Stimulated activated CD4-positive, alpha-beta T cell treated with anti-CD3 and anti-CD28 coated beads, Interleukin-1b, Interleukin-23, amount 100 ng/mL, for 24 hours (primary cell): ENCODE results near the gene CADPS.

Experiments
- DNase-seq, 4 experiments: peaks; one replicate each; pipeline ENCODE4 v3.0.0-alpha.2; 2020; ENCODE audit warnings: low read depth in 4 of 4, low spot score in 1 of 4

The CADPS gene

DNA sequence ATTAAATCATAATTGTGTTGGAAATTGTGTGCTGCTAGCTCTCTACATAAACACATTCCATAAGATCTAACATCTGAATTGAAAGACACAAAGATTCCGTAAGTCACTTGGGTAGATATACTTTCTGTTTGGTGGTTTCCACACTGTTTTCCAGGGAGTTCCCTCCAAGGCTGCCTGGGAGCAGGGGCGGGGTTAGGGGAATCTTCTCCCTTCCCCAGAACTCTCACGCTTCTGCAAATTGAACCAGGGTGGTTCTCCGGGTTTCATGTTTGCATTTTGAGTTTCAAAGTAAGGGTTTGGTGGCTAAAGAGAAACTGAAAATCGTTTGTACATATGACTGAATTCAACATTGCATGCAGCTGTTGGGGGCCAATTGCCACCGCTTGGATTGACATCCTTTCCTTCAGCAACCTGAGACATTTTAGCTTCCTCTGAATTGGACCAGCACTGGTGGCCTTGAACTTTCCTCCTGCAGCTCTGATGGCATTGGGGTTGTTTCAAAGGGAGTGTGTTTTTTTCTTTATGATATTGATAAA, 309.1 kb downstream of the CADPS start:
- no peak for DNase-seq

- DNase-seq = no peak
Observed at GRCh38 chr3:62562596-62562995, 312.6 kb downstream of the CADPS start.

DNA sequence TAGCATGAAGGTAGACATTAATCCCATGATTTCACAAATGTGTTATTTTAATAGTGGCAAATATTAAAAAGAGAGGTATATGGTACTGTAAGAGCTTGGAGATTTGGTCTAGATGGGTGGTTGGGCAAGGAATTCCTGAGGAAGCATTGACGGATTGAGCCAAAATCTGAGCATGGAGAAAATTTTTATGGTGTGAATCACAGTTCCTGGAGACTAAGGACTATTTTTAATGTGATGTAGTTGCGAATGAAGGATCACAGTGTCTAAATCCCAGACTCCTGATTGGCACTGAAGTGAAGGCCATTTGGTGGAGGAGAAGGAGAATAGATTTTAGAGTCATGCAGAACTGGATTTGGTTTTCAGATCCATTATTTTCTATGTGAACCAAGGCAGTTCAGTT, 313.2 kb downstream of the CADPS start:
- DNase-seq = no peak

DNA sequence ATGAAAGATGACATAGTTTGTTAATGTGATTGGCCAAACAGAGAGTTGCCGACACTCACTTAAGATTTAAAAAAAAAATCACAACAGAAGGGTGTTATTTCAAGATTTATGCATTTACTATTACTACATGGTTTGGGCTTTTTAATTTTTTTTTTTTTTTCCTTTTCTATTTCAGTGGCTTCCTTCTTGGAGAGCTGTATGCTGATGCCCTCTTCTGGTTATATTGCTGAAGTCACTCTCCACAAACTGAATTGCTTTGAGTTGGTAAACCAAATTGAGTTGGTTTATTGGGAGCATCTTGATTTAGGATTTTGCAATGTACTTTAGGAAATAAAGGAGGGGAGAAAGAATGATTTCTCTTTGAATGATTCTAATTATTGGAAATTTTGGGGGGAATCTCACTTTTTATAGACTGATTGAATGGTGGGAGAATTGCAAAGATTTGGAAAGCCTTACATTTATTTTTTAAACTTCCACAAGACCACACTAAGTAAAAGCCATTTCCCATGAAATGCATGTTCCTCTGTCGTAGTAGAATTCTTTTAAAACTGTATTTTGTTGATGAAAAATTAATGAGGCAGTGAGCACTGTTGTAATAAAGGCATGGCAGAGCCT, 315.3 kb downstream of the CADPS start:
- no peak for DNase-seq

- DNase-seq = no peak
Observed at GRCh38 chr3:62558549-62559112, 316.6 kb downstream of the CADPS start.

DNA sequence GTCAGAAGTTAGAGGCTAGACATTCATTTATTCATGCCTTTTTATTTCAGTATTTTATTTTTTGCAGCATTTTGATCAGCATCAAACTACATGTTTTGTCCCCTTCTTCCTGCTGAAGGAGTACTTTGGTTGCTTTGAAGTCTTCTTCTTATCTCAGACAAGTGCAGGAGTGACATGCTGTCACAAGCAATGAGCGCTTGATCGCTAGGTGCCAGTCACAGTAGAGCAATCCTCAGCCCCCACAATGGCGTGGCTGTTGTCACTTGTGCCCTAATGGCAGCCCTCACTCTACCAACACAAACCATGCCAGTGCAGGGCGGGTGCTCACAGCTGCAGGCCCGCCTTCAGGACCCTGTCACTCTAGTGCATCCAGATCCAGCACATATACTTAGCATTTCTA, 317.2 kb downstream of the CADPS start:
- no peak for DNase-seq

- DNase-seq = no peak
Observed at GRCh38 chr3:62557450-62557849, 317.8 kb downstream of the CADPS start.

GRCh38 chr3:62556121-62556815, 318.9 kb downstream of the CADPS start:
- DNase-seq = no peak

GRCh38 chr3:62554264-62554799, 320.9 kb downstream of the CADPS start:
- no peak for DNase-seq

- no peak for DNase-seq
Observed at GRCh38 chr3:62553811-62554210, 321.4 kb downstream of the CADPS start.

GRCh38 chr3:62551556-62551955, 323.7 kb downstream of the CADPS start:
- DNase-seq = no peak

GRCh38 chr3:62550439-62550838, 324.8 kb downstream of the CADPS start:
- no peak for DNase-seq

DNA sequence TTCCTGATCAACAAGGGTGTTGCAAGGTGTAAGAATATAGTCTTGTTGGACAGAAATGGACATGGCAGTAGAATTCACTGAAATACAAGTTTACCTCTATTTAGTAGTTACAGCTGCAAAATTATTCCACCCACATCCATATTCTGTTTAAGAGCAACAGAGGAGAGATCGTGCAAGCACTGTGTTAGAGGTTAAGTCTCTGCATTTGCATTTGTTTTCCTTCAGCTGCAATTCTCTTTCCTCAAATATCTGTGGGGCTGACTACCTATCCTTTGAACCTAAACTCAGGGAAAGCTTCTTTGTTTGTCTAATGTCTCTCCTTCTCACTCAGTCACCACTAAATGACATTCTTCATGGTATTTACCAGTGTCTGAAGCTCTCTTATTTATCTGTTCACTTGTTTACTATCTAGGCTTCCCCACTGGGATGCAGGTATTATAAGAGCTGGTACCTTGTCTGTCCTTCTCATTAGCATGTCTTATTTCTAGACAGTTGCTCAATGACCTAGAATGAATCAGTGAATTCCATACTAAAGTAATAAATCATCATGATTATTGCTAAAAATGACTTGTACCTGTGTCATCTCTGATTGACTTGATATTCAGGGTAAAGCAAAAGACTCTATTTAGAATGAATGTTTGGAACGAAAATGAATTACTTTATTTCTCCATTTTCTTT, 326.5 kb downstream of the CADPS start:
- DNase-seq = no peak

DNA sequence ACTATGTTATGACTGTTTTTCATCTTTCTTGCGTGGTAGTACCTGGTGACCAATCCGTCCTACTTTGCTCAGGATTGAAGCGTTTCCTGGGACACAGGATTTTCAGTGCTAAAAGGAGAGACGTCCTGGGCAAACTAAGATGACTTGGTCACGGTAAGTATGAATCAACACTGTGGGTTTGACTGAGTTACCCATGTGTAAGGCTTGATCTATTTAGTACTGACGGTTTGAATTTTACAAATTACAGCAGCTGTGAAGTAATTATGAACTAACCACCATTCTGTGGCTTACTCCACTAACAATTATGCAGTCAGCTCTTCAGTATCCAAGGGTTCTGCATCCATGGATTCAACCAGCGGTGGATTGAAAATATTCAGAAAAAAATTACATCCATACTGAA, 328.9 kb downstream of the CADPS start:
- DNase-seq = no peak

- DNase-seq = no peak
Observed at GRCh38 chr3:62542185-62542584, 333.0 kb downstream of the CADPS start.

DNA sequence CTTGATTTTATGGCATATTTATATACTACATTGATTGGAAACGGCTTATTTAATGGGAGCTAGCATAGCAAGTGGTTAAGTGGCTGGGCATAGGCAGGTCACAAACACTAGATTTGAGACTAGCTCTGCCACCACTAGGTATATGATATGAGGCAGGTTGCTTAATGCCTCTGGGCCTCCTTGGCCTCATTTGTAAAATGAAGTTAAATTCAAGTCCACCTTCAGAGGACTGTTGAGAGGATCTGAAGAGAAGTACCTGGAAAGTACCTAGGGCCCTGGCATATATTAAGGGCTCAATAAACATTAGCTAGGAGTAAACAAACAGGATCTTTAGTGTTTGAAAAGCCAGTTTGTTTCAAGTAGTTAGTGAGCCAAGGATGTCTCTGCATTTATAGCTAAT, 335.5 kb downstream of the CADPS start:
- no peak for DNase-seq

DNA sequence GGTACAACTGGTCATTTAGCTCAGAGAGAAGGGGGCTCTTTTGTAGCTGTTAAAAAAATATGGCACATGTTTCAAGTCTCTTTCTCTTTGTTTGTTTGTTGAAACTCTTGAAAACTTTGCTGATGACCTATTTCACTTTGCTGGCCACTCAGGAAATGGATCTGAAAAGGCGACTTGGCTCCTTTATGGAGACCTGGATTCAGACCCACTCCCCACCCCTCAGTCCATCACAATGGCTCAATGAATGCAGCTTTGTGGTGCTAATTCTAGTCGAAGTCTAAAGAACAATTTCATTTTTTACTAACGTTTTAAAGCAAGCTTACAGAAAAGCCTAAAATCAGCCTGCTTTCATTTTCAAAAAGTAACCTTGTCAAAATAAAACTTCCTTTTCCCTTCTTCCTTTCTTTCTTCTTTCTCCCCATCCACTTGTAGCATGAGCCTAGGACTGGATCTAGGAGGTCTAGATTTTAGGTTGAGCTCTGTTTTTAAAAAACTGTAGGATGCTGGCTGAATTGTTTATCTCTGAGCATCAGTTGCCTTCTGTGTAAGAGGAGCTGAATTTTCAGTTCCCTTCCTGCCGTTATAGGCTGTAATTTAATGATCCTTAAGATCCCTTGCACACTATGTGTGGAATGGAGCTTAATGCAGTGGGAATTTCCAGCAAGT, 336.4 kb downstream of the CADPS start:
- no peak for DNase-seq

GRCh38 chr3:62534326-62534725, 340.9 kb downstream of the CADPS start:
- no peak for DNase-seq

GRCh38 chr3:62532796-62533195, 342.4 kb downstream of the CADPS start:
- DNase-seq = no peak

DNA sequence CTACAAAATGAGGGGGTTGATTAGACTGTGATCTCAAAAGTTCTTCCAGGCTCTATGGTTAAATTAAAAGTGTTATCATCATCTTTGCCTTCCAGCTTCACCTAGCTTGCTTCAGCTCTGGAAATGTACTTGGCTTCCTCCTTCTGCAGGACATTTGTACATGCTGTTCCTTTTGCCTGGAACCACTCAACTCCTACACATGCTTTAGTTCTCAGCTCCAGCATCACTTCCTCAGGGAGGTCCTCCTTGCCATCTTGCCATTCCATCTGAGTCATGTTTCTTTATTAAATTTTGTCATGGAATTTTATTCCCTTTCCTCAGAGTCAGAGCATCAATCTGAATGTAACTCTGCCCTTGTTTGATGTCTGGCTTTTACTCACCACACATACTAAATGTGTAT, 343.2 kb downstream of the CADPS start:
- DNase-seq = no peak

GRCh38 chr3:62531493-62531892, 343.7 kb downstream of the CADPS start:
- DNase-seq = no peak
